GM19025 (cell line): ENCODE results near the gene PPM1B.
"Not testable (repeated sequence)": the region's sequence is repeated elsewhere in the genome, so short reads cannot be mapped to it uniquely, and the experiment has no call there.

Source experiments
- ATAC-seq: cut with Tn5 transposase; IDR thresholded peaks from one replicate; pipeline ENCODE4 v1.9.1; 2021; ENCODE audit warnings: mild to moderate bottlenecking, low read depth, moderate library complexity; ENCODE audit not compliant: unreplicated experiment

The PPM1B gene

DNA sequence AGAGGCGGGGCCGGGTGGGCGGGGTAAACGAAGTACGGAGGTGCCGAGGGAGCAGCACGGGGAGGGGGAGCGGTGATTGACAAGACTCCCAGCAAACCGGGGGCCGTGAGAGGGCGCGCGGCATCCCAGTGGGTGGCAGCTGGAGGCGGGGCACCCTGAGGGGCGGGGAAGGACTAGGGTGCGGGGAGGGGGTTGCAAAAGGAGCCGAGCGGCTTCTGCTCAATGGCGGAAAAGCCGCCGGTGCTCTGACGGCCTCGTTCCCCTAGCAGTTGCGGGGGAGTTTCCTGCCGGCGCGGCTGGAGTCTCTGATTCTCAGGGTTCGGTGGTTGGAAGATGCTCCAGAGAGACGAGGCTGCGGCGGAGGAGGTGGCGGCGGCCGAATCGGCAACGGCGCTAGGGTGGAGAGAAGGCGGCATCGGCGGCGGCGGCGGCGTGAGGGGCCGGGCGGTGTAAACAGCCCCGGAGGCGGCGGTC, at the start of gene PPM1B:
Gene PPM1B (plus strand): TSS at position 195 of the 474 bp plus-strand sequence. CDS start 32,325 bp downstream, outside the sequence.
- ATAC-seq = peak; percentile 68

DNA sequence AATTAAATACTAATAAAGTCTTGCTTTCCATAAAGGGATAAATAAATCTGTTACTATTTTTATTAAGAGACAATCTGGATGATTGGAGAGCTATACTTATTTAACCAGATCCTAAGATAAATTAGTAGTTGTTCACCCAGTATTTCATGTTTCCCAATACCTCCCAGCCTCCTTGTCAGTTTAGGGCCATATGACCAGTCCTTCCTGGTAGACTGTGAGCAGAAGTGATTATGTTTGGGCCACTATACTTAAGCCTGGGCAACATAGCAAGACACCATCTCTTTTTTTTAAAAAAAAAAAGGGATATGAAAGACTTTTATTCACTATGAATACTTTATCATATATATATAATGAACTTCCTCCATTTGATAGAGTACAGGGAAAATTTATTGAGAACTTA, 48.8 kb upstream of the PPM1B start:
- no peak for ATAC-seq

DNA sequence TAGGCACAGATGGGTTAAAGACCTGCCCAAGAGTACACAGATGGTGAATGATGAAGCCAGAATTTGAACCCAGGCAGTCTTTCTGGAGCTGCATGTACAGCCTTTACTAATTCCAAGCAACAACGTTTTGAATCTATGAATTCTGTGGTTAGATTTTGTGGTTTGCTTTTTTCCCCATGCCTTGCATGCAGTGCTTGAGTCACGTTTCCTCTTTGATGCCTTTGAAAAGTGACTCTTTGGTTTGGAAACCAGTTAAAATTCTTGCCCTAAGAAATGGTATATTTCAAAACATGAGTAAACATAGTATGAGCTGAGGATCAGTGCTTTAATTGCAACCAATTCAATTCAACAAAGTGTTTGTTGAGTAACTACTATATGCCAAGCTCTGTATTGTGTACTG, 48.2 kb upstream of the PPM1B start:
- ATAC-seq = no peak

DNA sequence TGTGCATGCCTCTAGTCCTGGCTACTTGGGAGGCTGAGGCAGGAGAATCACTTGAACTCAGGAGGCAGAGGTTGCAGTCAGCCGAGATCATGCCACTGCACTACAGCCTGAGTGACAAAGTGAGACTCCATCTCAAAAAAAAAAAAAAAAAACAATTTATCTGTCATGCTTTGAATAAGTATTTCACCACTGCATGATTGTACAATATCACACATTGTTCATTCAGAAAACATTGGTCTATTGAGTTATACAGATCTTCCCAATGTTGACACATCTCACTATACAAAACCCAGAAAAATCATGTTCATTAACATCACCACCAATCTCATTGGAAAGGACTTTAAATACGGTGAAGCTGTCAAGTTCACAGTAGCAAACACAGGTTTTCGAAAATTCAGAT, 46.8 kb upstream of the PPM1B start:
- ATAC-seq = no peak

DNA sequence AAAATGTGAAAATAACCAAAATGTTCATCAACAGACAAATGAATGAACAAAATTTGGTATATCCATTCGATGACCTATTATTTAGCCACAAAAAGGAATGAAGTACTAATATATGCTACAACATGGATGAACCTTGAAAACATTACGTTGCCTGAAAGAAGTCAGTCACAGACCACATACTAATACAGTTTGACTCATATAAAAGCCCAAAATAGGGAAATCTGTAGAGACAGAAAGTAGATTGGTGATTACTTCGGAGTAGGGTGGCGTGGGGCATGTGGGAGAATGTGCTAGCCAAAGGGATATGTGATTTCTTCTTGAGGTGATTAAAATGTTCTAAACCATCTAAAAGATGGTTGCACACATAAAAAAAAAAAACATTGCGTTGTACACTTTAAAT, 44.2 kb upstream of the PPM1B start:
- no peak for ATAC-seq

DNA sequence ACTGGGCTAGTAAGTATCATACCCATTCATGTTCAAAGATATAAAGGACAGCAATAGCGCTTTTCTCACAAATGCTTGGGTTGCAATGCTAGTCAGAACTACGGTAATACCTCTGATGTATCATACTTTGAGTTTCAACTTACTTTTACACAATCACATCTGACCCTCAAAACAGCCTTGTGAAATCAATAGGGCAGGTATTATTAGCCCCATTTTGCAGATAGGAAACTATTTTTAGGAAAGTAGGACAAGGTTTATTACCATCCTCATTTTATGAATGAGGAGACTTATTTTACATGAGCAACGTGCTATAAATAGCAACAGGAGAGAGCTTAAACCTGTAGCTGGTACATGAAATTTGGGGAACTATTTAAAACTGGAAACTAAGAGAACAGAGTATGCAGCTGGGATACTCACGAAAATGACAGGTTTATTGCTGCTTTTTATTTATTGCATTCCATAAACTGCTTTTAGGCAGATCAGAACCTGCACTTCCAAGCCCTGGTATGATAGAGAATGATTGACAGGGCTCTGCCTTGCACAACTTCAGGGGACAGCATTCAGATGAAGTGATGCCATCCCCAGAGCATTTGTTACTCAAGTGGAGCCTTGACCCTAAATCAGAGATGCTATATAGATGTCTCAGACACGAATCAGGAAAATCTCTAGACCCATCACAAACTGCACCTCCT, 42.4 kb upstream of the PPM1B start:
- no peak for ATAC-seq

DNA sequence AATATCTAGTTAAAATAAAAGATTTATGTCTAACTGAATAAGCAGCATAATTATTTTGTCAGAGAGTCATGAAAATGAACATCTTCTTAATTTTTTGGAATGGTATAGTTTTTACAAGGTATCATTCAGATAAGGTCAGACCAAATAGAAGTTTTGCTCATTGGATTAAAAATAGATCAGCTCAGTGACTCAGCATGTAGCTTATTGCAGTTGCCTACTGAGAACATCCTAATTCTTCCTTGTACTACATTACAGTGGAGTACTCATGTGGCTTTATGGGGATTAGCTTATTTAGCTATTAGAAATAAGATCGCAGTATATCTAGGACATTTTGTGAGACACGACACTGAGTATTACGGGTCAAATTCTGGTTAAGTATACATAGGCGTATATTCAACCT, 38.2 kb upstream of the PPM1B start:
- ATAC-seq = no peak

DNA sequence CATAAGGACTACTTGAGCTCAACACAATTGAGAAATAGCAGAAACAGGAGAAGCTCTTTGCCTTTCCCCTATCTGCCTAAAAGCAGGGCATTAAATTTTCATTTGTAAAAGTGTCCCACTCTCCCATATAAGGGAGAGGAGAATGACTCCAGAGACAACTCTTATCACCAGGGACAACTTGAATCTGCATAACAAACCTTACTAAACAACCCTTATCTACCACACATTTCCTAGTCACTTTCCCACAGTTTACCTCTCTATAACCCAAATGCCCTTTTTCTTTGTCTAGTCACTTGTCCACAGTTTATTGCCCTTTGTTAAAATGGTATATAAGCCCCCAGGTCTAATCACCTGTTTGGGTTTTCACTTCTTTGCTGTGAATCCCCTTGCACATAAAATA, 37.5 kb upstream of the PPM1B start:
- no peak for ATAC-seq

DNA sequence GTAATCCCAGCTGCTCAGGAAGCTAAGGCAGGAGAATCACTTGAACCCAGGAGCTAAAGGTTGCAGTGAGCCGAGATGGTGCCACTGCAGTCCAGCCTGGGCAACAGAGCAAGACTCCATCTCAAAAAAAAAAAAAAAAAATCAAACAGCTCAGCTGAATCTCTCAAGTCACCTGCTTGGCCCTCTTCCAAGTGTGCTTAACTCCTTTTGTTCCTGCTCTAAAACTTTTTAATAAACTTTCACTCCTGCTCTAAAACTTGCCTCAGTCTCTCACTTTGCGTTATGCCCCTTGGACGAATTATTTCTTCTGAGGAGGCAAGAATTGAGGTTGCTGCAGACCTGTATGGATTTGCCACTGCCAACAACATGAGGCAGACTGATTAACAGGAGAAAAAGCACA, 35.1 kb upstream of the PPM1B start:
- ATAC-seq = not testable (repeated sequence)

DNA sequence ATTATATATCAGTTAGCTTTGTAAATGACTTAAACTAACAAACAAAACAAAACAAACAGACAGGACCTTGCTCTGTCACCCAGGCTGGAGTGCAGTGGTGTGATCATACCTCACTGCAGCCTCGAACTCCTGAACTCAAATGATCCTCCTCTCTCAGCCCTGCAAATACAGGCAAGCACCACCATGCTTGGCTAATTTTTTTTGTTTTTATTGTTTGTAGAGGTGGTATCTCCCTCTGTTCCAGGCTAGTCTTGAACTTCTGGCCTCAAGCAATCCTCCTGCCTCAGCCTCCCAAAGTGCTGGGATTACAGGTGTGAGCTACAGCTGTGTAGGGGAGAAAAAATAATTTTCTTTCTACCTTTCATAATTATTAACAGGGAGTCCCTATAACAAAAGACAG, 33.8 kb upstream of the PPM1B start:
- no peak for ATAC-seq

DNA sequence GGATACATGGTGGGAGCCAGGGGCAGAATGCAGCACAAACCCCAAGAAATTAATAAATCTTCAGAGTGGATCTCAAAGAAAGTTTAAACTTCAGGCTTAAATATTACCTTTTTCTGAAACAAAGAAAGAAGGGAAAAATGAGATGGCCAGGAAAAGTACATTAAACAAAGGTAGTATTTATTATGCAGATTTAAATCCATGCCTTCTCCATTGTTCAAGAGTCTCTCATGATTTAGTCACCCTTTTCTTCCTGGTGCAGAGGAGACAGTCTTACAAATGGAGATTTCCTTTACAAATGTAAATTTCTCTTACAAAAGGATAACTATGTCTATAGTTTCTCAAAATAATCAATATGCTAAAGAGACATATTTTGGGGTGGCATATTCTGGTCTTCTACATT, 33.4 kb upstream of the PPM1B start:
- no peak for ATAC-seq

DNA sequence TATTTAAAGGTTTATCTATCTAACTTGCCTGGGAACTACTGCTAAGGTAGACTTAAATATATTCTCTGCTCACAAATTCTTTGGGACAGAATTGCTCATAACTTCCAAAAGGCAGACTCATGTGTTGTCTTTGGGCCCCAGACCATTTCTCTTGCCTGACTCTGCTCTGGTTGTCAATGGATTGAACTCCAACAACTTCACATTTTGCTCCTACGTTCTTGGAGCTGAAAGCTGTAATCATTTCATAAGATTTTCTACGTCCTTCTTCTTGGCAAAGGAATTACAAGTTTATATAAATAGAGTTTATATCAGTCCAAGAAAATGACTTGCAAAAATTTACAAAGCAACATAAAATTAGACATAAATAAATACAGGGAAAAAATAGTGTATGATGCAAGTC, 32.9 kb upstream of the PPM1B start:
- ATAC-seq = no peak

DNA sequence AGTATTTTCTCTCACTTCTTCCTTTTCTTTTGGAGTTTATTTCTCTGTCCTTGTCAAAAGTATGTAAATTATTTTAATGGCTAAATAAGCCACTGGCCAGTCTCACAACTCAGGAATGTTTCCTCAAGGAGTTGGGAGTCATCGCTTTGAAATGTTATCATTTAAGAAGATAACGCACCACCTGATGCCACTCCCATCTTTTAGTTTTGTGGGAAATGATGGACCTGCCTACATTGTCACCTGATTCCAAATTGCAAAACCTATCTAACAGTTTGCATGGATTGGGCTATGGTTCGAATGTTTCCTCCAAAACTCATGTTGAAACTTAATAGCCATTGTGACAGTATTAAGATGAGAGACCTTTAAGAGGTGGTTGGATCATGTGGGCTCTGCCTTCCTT, 32.4 kb upstream of the PPM1B start:
- ATAC-seq = no peak

DNA sequence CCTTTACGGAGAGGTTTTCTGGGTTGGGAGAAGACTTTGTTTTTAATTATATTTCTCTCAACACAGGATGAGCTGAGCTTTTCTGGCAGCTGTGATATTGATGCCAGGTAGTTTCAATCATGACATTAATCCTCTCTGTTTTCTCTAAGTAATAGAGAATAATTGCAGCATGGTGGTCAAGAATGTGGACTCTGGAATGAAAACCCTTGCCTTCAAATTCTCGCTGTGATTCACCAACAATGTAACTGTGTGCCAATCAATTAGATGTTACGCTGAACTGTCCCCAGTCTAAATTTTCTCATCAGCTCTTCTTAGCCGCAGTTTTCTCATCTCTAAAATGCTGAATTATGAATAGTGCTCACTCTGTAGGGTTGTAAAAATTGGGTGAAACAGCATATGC, 31.6 kb upstream of the PPM1B start:
- no peak for ATAC-seq

DNA sequence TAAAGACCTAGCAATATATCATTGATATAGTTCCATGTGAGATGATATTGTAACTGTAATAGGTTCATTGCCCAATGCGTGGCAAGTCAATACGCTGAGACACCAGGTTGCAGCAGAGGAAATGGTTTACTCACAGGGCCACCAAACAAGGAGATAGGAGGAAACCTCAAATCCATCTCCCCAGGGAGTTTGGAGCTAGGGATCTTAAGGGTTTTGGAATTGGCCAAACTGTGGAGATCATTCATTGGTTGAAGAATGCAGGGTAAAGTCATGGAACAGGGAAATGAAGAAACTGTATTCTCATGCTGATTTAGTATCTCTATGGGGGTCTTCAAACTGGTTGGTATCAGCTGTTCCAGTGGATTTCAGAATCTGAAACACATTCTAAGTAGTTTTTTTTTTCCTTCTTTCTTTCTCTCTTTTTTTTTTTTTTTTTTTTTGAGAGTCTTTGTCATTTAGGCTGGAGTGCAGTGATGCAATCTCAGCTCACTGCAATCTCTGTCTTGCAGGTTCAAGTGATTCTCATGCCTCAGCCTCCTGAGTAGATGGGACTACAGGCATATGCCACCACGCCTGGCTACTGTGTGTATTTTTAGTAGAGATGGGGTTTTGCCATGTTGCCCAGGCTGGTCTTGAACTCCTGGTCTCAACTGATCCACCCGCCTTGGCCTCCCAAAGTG, 30.7 kb upstream of the PPM1B start:
- no peak for ATAC-seq

DNA sequence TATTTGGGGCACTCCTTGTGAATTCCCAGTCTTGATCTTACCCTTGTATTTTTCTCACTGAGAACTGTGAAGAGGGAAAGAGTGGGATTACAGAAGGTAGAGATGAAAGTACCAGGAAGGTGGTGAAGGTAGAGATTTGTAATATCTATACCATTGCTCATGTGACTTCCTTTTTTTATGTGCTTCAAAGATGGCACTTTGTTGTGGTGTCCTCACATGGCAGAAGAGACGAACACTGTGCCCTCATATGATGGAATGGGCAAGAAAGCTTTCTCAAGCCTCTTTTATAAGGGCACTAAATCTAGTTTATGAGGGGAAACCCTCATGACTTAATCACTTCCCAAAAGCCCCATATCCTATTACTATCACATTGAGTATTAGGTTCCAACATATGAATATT, 28.9 kb upstream of the PPM1B start:
- no peak for ATAC-seq

DNA sequence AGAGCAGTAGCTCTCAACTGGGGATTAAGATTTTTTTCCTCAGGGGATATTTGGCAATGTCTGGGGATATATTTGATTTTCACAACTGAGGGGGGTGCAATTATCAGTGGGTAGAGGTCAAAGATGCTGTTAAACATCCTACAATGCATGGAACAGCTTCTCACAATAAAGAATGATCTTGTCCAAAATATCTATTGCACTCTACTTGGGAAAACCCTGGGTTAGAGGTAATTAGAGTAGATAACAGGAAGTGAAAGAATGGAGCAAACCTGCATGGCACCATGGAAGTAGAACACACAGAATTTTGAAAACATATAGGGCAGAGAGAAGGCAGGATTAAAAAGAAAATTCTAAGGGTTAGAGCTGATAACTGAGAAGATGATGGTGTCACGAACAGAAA, 26.4 kb upstream of the PPM1B start:
- no peak for ATAC-seq

DNA sequence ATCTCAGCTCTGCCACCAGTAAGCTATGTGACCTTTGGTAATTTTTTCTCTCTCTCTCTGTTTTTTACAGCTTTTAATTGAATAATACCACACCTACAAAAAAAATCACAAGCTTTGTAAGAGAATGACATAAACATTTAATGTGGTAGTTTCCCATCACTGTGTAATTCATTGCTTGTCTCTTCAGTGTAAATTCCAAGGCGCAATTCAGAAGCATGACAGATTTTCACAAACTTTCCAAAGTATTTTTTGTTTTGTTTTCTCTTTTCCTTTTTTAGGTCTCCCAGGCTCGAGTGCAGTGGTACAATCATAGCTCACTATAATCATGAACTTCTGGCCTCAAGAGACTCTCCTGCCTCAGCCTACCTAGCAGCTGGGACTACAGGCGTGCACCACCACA, 25.0 kb upstream of the PPM1B start:
- ATAC-seq = no peak

DNA sequence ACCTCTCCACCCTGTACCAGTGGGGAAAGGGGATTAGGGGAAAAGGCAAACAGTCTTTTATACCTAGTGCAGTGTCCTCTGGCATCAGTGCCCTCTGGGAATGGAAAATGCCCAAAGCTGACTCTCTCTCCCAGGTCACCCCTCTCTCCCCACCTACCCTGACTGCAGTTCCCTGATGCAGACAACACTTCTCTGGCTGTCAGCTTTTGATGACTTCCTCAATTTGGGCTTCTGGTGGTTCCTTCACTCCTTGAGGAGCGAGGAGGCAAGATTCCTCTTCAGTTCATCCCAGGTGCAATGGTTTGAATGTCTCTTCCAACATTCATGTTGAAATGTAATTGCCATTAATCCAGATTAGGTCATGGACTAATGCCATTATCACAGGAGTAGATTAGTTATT, 19.7 kb upstream of the PPM1B start:
- no peak for ATAC-seq

DNA sequence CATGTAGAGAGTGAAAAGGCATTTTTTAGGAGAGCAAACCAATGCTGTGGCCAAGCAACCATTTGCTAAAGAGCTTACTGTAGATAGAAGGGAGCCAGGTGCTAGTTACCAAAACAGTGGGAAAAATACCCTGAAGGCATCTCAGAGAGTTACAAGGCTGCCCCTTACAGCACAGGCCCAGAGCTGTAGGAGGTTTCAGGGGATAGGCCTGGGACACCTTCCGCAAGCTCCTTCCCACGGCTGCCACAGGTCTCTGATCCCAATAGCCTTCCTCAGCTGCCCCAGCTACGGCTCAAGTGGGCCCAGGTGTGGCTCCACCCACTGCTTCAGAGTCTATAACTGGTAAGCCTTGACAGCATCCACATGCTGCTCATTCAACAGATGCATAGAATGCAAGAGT, 18.2 kb upstream of the PPM1B start:
- ATAC-seq = no peak

DNA sequence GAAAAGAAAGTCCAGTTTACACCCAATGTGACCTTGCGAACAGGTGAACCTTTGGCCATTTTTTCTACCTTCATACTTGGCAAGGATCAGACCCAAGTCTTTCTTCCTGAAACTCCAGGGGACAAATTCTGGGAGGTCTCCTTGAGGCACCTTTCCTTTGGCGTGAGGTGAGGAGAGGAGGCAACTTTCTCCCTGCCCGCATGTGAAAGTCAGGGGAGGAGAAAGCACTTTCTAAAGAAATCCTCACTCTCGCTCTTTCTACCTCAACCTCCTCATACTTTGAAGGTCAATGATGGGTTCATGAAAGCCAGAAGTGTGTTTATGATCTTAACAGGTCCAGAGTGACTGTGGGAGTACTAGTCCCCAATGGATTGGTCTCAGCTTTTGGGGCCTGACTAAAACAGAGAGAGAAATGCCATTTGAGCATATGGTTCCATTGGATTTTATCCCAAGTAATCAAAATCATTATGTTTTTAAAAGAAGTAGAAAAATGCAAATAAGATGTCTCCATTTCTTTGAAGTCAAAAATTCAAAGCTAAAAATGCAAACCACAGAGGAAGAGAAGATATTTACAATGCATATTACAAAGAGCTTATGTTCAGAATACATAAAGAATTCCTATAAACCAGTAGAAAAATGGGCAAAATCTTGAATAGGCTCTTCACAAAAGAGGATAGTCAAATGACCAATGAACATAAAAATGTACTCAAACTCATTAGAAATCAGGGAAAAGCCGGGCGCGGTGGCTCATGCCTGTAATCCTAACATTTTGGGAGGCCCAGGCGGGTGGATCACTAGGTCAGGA, 15.6 kb upstream of the PPM1B start:
- ATAC-seq = no peak
